Measurements from ENCODE around the gene LETM1. TPM values are rescaled to one million over a fixed set of nuclear protein-coding genes. Genes with fewer than 3 reads are reported as not detected.

Gene LETM1
- total RNA-seq, 1 donor from 2014 or later: 60.3 TPM

- Histone ChIP-seq H3K79me2 (ENCODE audit: insufficient read depth, low read length) (peaks cover 73% of the 10 kb centered on the region), H3K9ac (ENCODE audit: low read length) (peak overlapping the region; percentile 84), H4K20me1 (ENCODE audit: insufficient read depth, low read length) (peaks cover 32% of the 10 kb centered on the region), H3K4me3 (ENCODE audit: insufficient read depth, low read depth, low read length) (no peak overlapping the region), H3K4me2 (ENCODE audit: low read length) (peak overlapping the region; percentile 88), H3K36me3 (ENCODE audit: insufficient read depth, low read length) (no peaks in the 10 kb centered on the region), H3K27ac (ENCODE audit: low read depth, low read length) (peak overlapping the region; percentile 73), H3K9me3 (ENCODE audit: insufficient read depth, low read depth, low read length) (no peaks in the 10 kb centered on the region), H2AFZ (ENCODE audit: low read depth, low read length) (no peak overlapping the region), H3K4me1 (ENCODE audit: insufficient read depth, low read length) (peaks cover 25% of the 10 kb centered on the region), H3K27me3 (ENCODE audit: insufficient read depth, low read length) (no peaks in the 10 kb centered on the region)
- Mint-ChIP-seq H3K4me1 (ENCODE audit: low read depth, unreplicated experiment) (peaks cover 13% of the 10 kb centered on the region), H3K27me3 (ENCODE audit: low read depth, unreplicated experiment) (no peaks in the 10 kb centered on the region), H3K27ac (ENCODE audit: unreplicated experiment) (no peak overlapping the region), H3K36me3 (ENCODE audit: low read depth, unreplicated experiment) (no peaks in the 10 kb centered on the region), H3K4me3 (ENCODE audit: unreplicated experiment) (no peak overlapping the region), H3K9me3 (ENCODE audit: unreplicated experiment) (no peaks in the 10 kb centered on the region)
- FAIRE-seq: no peak
- TF ChIP-seq EZH2 (IDR thresholded peaks at IDR 0.05; ENCODE audit: insufficient read depth, low read length): no peak
- TF ChIP-seq, protein P1, sequence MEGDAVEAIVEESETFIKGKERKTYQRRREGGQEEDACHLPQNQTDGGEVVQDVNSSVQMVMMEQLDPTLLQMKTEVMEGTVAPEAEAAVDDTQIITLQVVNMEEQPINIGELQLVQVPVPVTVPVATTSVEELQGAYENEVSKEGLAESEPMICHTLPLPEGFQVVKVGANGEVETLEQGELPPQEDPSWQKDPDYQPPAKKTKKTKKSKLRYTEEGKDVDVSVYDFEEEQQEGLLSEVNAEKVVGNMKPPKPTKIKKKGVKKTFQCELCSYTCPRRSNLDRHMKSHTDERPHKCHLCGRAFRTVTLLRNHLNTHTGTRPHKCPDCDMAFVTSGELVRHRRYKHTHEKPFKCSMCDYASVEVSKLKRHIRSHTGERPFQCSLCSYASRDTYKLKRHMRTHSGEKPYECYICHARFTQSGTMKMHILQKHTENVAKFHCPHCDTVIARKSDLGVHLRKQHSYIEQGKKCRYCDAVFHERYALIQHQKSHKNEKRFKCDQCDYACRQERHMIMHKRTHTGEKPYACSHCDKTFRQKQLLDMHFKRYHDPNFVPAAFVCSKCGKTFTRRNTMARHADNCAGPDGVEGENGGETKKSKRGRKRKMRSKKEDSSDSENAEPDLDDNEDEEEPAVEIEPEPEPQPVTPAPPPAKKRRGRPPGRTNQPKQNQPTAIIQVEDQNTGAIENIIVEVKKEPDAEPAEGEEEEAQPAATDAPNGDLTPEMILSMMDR (IDR thresholded peaks at IDR 0.05; ENCODE audit: insufficient read depth, low read depth, low read length): no peak
- no peak for DNase-seq (ENCODE audit: low read depth)
Observed at GRCh38 chr4:1873776-1874175, 17.8 kb upstream of the LETM1 start.

DNA sequence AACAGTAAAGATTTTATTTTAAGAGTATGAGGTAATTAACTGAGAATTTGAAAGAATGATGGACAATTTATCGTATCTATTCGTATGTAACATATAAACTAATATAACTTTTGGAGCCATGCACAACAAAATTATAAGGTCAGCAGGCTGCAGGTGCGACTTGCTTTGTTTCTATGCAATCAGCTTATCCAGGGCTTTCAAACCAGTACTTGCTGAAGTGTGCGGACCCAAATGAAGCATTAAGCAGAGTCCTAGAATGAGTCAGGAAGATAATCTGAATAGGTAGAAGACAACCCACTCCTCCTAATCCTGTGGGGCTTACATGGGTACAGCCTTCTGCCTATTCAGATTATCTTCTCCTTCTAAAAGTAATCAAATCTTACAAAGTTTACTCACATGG lies 17.3 kb upstream of the LETM1 start:
- Mint-ChIP-seq H3K36me3 (ENCODE audit: low read depth, unreplicated experiment) (no peaks in the 10 kb centered on the region), H3K27me3 (ENCODE audit: low read depth, unreplicated experiment) (peaks cover 4% of the 10 kb centered on the region), H3K4me3 (ENCODE audit: unreplicated experiment) (peak overlapping the region; percentile 54), H3K9me3 (ENCODE audit: unreplicated experiment) (peaks cover 2% of the 10 kb centered on the region), H3K27ac (ENCODE audit: unreplicated experiment) (no peak overlapping the region), H3K4me1 (ENCODE audit: low read depth, unreplicated experiment) (peaks cover 8% of the 10 kb centered on the region)
- DNase-seq (ENCODE audit: low read depth): no peak
- H3K36me3 ChIP-seq (ENCODE audit: insufficient read depth, low read length): no peaks in the 10 kb centered on the region
- peak overlapping the region; percentile 88 for H3K4me2 ChIP-seq (ENCODE audit: low read length)
- no peaks in the 10 kb centered on the region for H3K27me3 ChIP-seq (ENCODE audit: insufficient read depth, low read length)
- H4K20me1 ChIP-seq (ENCODE audit: insufficient read depth, low read length): peaks cover 27% of the 10 kb centered on the region
- H3K27ac ChIP-seq (ENCODE audit: low read depth, low read length): peak overlapping the region; percentile 73
- H3K4me1 ChIP-seq (ENCODE audit: insufficient read depth, low read length): peaks cover 21% of the 10 kb centered on the region
- no peak for FAIRE-seq
- no peaks in the 10 kb centered on the region for H3K9me3 ChIP-seq (ENCODE audit: insufficient read depth, low read depth, low read length)
- TF ChIP-seq, protein P1 (IDR thresholded peaks at IDR 0.05; ENCODE audit: insufficient read depth, low read depth, low read length): no peak
- no peak for TF ChIP-seq EZH2 (IDR thresholded peaks at IDR 0.05; ENCODE audit: insufficient read depth, low read length)
- peak overlapping the region; percentile 84 for H3K9ac ChIP-seq (ENCODE audit: low read length)
- H2AFZ ChIP-seq (ENCODE audit: low read depth, low read length): no peak overlapping the region
- H3K4me3 ChIP-seq (ENCODE audit: insufficient read depth, low read depth, low read length): peak overlapping the region; percentile 64
- H3K79me2 ChIP-seq (ENCODE audit: insufficient read depth, low read length): peaks cover 68% of the 10 kb centered on the region

- no peaks in the 10 kb centered on the region for H3K27me3 ChIP-seq (ENCODE audit: insufficient read depth, low read length)
Observed at GRCh38 chr4:1872870-1873269, 16.9 kb upstream of the LETM1 start.

More at GRCh38 chr4:1872870-1873269, 16.9 kb upstream of the LETM1 start:
- Histone ChIP-seq H3K36me3 (ENCODE audit: insufficient read depth, low read length) (no peaks in the 10 kb centered on the region), H3K4me3 (ENCODE audit: insufficient read depth, low read depth, low read length) (peak overlapping the region; percentile 64), H3K9ac (ENCODE audit: low read length) (peak overlapping the region; percentile 84), H3K4me2 (ENCODE audit: low read length) (peak overlapping the region; percentile 88), H3K4me1 (ENCODE audit: insufficient read depth, low read length) (peaks cover 20% of the 10 kb centered on the region), H4K20me1 (ENCODE audit: insufficient read depth, low read length) (peaks cover 25% of the 10 kb centered on the region), H2AFZ (ENCODE audit: low read depth, low read length) (peak overlapping the region; percentile 0), H3K27ac (ENCODE audit: low read depth, low read length) (peak overlapping the region; percentile 73), H3K9me3 (ENCODE audit: insufficient read depth, low read depth, low read length) (no peaks in the 10 kb centered on the region), H3K79me2 (ENCODE audit: insufficient read depth, low read length) (peaks cover 64% of the 10 kb centered on the region)
- H3K4me1 Mint-ChIP-seq (ENCODE audit: low read depth, unreplicated experiment): peaks cover 8% of the 10 kb centered on the region
- FAIRE-seq (no peak), DNase-seq (ENCODE audit: low read depth) (peak; percentile 78)
- TF ChIP-seq, protein P1 (IDR thresholded peaks at IDR 0.05; ENCODE audit: insufficient read depth, low read depth, low read length): no peak
- TF ChIP-seq EZH2 (IDR thresholded peaks at IDR 0.05; ENCODE audit: insufficient read depth, low read length): no peak
- peaks cover 2% of the 10 kb centered on the region for H3K9me3 Mint-ChIP-seq (ENCODE audit: unreplicated experiment)
- H3K27ac Mint-ChIP-seq (ENCODE audit: unreplicated experiment): no peak overlapping the region
- H3K4me3 Mint-ChIP-seq (ENCODE audit: unreplicated experiment): peak overlapping the region; percentile 79
- H3K36me3 Mint-ChIP-seq (ENCODE audit: low read depth, unreplicated experiment): no peaks in the 10 kb centered on the region
- H3K27me3 Mint-ChIP-seq (ENCODE audit: low read depth, unreplicated experiment): peaks cover 5% of the 10 kb centered on the region

All from astrocyte (in vitro differentiated cells and primary cell).